ENCODE data around the gene LMO7. TPM values are rescaled to one million over a fixed set of nuclear protein-coding genes. Genes with fewer than 3 reads are reported as not detected.

LMO7 gene
- total and polyA plus RNA-seq, 4 donors: 17.5 to 69.6 (median 38.2) TPM

- TF ChIP-seq EGR1 (IDR thresholded peaks at IDR 0.05; ENCODE audit: low read depth in 2 of 2) (no peak), FOXA2 (IDR thresholded peaks at IDR 0.05) (no peak), GABPA (IDR thresholded peaks at IDR 0.05 in 1 of 2, conservative IDR thresholded peaks at IDR 0.05 in 1 of 2) (no peak), RAD21 (IDR thresholded peaks at IDR 0.05) (no peak), JUND (IDR thresholded peaks at IDR 0.05) (no peak), TAF1 (conservative IDR thresholded peaks at IDR 0.05) (no peak), HNF4A (conservative IDR thresholded peaks at IDR 0.05) (no peak), MAX (IDR thresholded peaks at IDR 0.05) (no peak), NR2F2 (IDR thresholded peaks at IDR 0.05) (no peak), RXRA (IDR thresholded peaks at IDR 0.05) (no peak), FOXA1 (IDR thresholded peaks at IDR 0.05) (no peak), HNF4G (IDR thresholded peaks at IDR 0.05) (no peak), CTCF (IDR thresholded peaks at IDR 0.05; ENCODE audit: low read depth, low read length, missing input control) (no peak), REST (IDR thresholded peaks at IDR 0.05) (no peak)
- WGBS: 65% methylated on average over 3 of the region's 3 CpGs
- no peaks in the 10 kb centered on the region for H3K27me3 ChIP-seq (ENCODE audit: control insufficient read depth in 4 of 4, insufficient read depth in 4 of 4, low read length in 3 of 4)
- H3K4me1 ChIP-seq (ENCODE audit: control insufficient read depth in 4 of 4, insufficient read depth in 4 of 4, low read length in 3 of 4): no peaks in the 10 kb centered on the region
- no peak overlapping the region for H3K4me3 ChIP-seq (ENCODE audit: low read depth in 1 of 3, low read length in 3 of 3)
- no peaks in the 10 kb centered on the region for H3K36me3 ChIP-seq (ENCODE audit: control insufficient read depth in 4 of 4, insufficient read depth in 3 of 4, low read depth in 1 of 4, low read length in 3 of 4)
- no peak for DNase-seq (ENCODE audit: low spot score)
- H3K27ac ChIP-seq (ENCODE audit: low read depth in 1 of 2, low read length in 2 of 2): no peak overlapping the region
- H3K9ac ChIP-seq (ENCODE audit: low read depth in 1 of 2, low read length in 2 of 2): no peak overlapping the region
- peaks cover 0 to 5% (median 0%) of the 10 kb centered on the region in 4 donors for H3K9me3 ChIP-seq (ENCODE audit: control insufficient read depth in 4 of 4, low read length in 3 of 4)
Observed at GRCh38 chr13:75895168-75895567, 259.0 kb downstream of the LMO7 start.

- Histone ChIP-seq H3K9ac (ENCODE audit: low read depth in 1 of 2, low read length in 2 of 2) (no peak overlapping the region), H3K9me3 (ENCODE audit: control insufficient read depth in 4 of 4, low read length in 3 of 4) (peaks cover 0 to 5% (median 0%) of the 10 kb centered on the region in 4 donors), H3K27me3 (ENCODE audit: control insufficient read depth in 4 of 4, insufficient read depth in 4 of 4, low read length in 3 of 4) (no peaks in the 10 kb centered on the region), H3K27ac (ENCODE audit: low read depth in 1 of 2, low read length in 2 of 2) (no peak overlapping the region), H3K4me3 (ENCODE audit: low read depth in 1 of 3, low read length in 3 of 3) (no peak overlapping the region), H3K4me1 (ENCODE audit: control insufficient read depth in 4 of 4, insufficient read depth in 4 of 4, low read length in 3 of 4) (no peaks in the 10 kb centered on the region), H3K36me3 (ENCODE audit: control insufficient read depth in 4 of 4, insufficient read depth in 3 of 4, low read depth in 1 of 4, low read length in 3 of 4) (no peaks in the 10 kb centered on the region)
- no peak for DNase-seq (ENCODE audit: low spot score)
- WGBS: 65% methylated on average over 2 of the region's 2 CpGs
- TF ChIP-seq GABPA (IDR thresholded peaks at IDR 0.05 in 1 of 2, conservative IDR thresholded peaks at IDR 0.05 in 1 of 2) (no peak), EGR1 (IDR thresholded peaks at IDR 0.05; ENCODE audit: low read depth in 2 of 2) (no peak), NR2F2 (IDR thresholded peaks at IDR 0.05) (no peak), TAF1 (conservative IDR thresholded peaks at IDR 0.05) (no peak), JUND (IDR thresholded peaks at IDR 0.05) (no peak), FOXA1 (IDR thresholded peaks at IDR 0.05) (no peak), ZBTB33 (IDR thresholded peaks at IDR 0.05) (no peak), CTCF (IDR thresholded peaks at IDR 0.05; ENCODE audit: low read depth, low read length, missing input control) (no peak), HNF4A (conservative IDR thresholded peaks at IDR 0.05) (no peak), RXRA (IDR thresholded peaks at IDR 0.05) (no peak), MAX (IDR thresholded peaks at IDR 0.05) (no peak), SP1 (IDR thresholded peaks at IDR 0.05) (no peak)
Observed at GRCh38 chr13:75896271-75896670, 260.1 kb downstream of the LMO7 start.
